ENCODE measurements around the gene SPECC1. TPM values are rescaled to one million over a fixed set of nuclear protein-coding genes. Genes with fewer than 3 reads are reported as not detected.

Gene SPECC1
- polyA plus RNA-seq, 3 donors = 36.0 to 58.4 (median 50.5) TPM

- DNase-seq = no peak
- Histone ChIP-seq H3K4me3 (replicated peaks in 1 of 3; ENCODE audit: low read depth in 2 of 3, low read length in 3 of 3) (no peak overlapping the region), H2AFZ (ENCODE audit: insufficient read depth, low read depth, low read length, poor library complexity, severe bottlenecking) (no peak overlapping the region), H3K27me3 (ENCODE audit: control insufficient read depth in 2 of 2, insufficient read depth in 2 of 2, low read length in 2 of 2) (no peaks in the 10 kb centered on the region), H3K9ac (ENCODE audit: insufficient read depth, low read length, poor library complexity, severe bottlenecking) (no peak overlapping the region), H3K27ac (ENCODE audit: low read depth in 1 of 2, low read length in 2 of 2) (no peak overlapping the region), H3K4me2 (replicated peaks; ENCODE audit: extremely low read depth, low read length, poor library complexity, severe bottlenecking) (no peak overlapping the region), H3K4me1 (ENCODE audit: control insufficient read depth in 1 of 2, insufficient read depth in 2 of 2, low read length in 2 of 2) (peaks cover 4% of the 10 kb centered on the region in 2 donors), H4K20me1 (ENCODE audit: insufficient read depth, low read length) (peaks cover 35% of the 10 kb centered on the region), H3K9me3 (replicated peaks in 1 of 2; ENCODE audit: control insufficient read depth in 1 of 2, insufficient read depth in 1 of 2, low read length in 2 of 2) (peaks cover 0 to 8% of the 10 kb centered on the region in 2 donors), H3K36me3 (replicated peaks in 1 of 2; ENCODE audit: control insufficient read depth in 1 of 2, insufficient read depth in 2 of 2, low read length in 2 of 2) (peaks cover 64 to 97% of the 10 kb centered on the region in 2 donors), H3K79me2 (ENCODE audit: insufficient read depth, low read length) (peaks cover 49% of the 10 kb centered on the region)
- intact Hi-C loops (cut with micrococcal nuclease) = no loop called here
- Mint-ChIP-seq H3K4me3 (no peak overlapping the region), H3K4me1 (peaks cover 5% of the 10 kb centered on the region), H3K36me3 (peaks cover 75 to 95% of the 10 kb centered on the region in 2 donors), H3K27ac (peak overlapping the region in 1 of 7 donors; percentile 58), H3K9me3 (peaks cover 4 to 19% (median 8%) of the 10 kb centered on the region in 7 donors), H3K27me3 (ENCODE audit: low read depth in 3 of 3) (peaks cover 0 to 1% (median 0%) of the 10 kb centered on the region in 3 donors)
- 100% methylated on average over 1 of the region's 6 CpGs for WGBS (ENCODE audit: insufficient coverage)
- TF ChIP-seq CTCF (IDR thresholded peaks at IDR 0.05) = no peak
These were observed 118.3 kb downstream of the SPECC1 start for GRCh38 chr17:20127360-20128035.

DNA sequence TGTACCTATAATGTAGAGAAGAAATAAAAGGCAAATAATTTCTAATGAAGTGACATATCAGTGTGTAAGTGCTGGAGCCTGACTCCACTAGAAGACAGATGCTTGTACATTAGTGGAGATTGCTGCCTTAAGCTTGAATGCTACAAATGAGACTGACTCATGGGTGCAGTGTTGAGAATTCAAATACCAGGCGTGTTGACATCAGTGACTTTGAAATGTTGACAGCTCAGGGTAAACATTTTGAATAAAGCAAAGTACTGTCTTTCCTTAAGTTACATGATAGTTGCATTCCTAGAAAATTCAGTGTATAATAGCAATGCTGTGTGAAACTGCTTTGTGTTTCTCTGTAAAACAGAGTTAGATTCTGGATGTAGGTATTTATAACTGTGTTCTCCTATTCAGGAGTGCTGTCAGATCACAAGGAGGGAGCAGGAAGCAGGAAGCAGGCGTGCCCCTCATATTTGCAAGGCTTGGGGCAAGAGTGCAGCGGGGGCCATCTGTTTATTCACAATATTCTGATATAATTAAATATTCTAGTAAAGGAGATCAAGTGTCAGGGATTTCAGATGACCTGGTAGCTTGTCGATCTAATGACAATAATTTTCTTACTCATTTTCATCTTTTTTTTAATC is 119.0 kb downstream of the SPECC1 start:
- Histone ChIP-seq H4K20me1 (ENCODE audit: insufficient read depth, low read length) (peaks cover 28% of the 10 kb centered on the region), H3K36me3 (replicated peaks in 1 of 2; ENCODE audit: control insufficient read depth in 1 of 2, insufficient read depth in 2 of 2, low read length in 2 of 2) (peaks cover 63 to 96% of the 10 kb centered on the region in 2 donors), H3K79me2 (ENCODE audit: insufficient read depth, low read length) (peaks cover 43% of the 10 kb centered on the region), H3K4me1 (ENCODE audit: control insufficient read depth in 1 of 2, insufficient read depth in 2 of 2, low read length in 2 of 2) (no peaks in the 10 kb centered on the region), H3K27me3 (ENCODE audit: control insufficient read depth in 2 of 2, insufficient read depth in 2 of 2, low read length in 2 of 2) (no peaks in the 10 kb centered on the region), H3K9me3 (replicated peaks in 1 of 2; ENCODE audit: control insufficient read depth in 1 of 2, insufficient read depth in 1 of 2, low read length in 2 of 2) (peaks cover 0 to 8% of the 10 kb centered on the region in 2 donors), H3K27ac (ENCODE audit: low read depth in 1 of 2, low read length in 2 of 2) (no peak overlapping the region), H3K9ac (ENCODE audit: insufficient read depth, low read length, poor library complexity, severe bottlenecking) (no peak overlapping the region), H3K4me2 (replicated peaks; ENCODE audit: extremely low read depth, low read length, poor library complexity, severe bottlenecking) (no peak overlapping the region), H2AFZ (ENCODE audit: insufficient read depth, low read depth, low read length, poor library complexity, severe bottlenecking) (no peak overlapping the region), H3K4me3 (replicated peaks in 1 of 3; ENCODE audit: low read depth in 2 of 3, low read length in 3 of 3) (no peak overlapping the region)
- no peak for DNase-seq
- Mint-ChIP-seq H3K36me3 (peaks cover 73 to 94% of the 10 kb centered on the region in 2 donors), H3K27me3 (ENCODE audit: low read depth in 3 of 3) (peaks cover 0 to 2% (median 1%) of the 10 kb centered on the region in 3 donors), H3K9me3 (peaks cover 4 to 19% (median 8%) of the 10 kb centered on the region in 7 donors), H3K27ac (no peak overlapping the region), H3K4me3 (no peak overlapping the region), H3K4me1 (no peaks in the 10 kb centered on the region)
- TF ChIP-seq CTCF (IDR thresholded peaks at IDR 0.05) = no peak
- WGBS (ENCODE audit: insufficient coverage) = no CpG with 5 or more reads among the region's 4 CpGs
- intact Hi-C loops (cut with micrococcal nuclease) = no loop called here
